ENCODE results near the gene SUMO4. TPM values are rescaled to one million over a fixed set of nuclear protein-coding genes. Genes with fewer than 3 reads are reported as not detected.
A peak's percentile ranks its signal among the peaks of the same experiment; 100 is the strongest.

SUMO4 gene
- total RNA-seq, 2 experiments from 2014 or later, result 5.5 to 5.9 TPM

GRCh38 chr6:149421132-149421531, 21.1 kb downstream of the SUMO4 start:
- Mint-ChIP-seq H3K4me3 (no peak overlapping the region), H3K9me3 (peaks cover 3% of the 10 kb centered on the region), H3K36me3 (ENCODE audit: low read depth) (no peaks in the 10 kb centered on the region), H3K27ac (no peak overlapping the region), H3K27me3 (ENCODE audit: low read depth) (no peaks in the 10 kb centered on the region), H3K4me1 (ENCODE audit: low read depth) (peaks cover 10% of the 10 kb centered on the region)
- CTCF ChIA-PET, result interaction anchor here (0.6 to 3.3 kb wide), 5 partner anchors 11 to 394 kb away, joined by 3 to 30 read pairs (median 3); no protein-coding TSS in a partner anchor
- no peak for DNase-seq
- intact Hi-C loops (cut with micrococcal nuclease), result no loop called here

DNA sequence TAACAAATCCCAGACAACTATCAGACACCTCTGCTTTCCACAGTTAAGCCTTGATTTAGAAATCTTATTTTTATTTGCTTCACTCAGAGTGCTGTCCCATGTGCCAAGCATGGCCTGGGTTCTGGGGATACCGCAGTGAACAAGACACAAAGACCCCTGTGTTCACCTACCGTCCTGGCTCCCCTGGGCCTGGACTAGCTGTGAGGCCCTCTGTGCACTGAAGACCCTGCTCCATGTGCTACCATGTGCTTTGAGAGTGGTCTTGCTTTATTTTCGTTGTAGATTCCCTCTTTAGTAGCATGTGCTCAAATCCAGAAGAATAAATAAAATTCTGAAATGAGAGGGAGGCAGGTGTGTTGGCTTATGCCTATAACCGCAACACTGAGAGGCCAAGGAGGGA, 22.5 kb downstream of the SUMO4 start:
- CTCF ChIA-PET, result interaction anchor here (0.8 to 1.4 kb wide), 2 partner anchors 9 to 105 kb away, joined by 3 to 4 read pairs; no protein-coding TSS in a partner anchor
- Mint-ChIP-seq H3K27me3 (ENCODE audit: low read depth) (no peaks in the 10 kb centered on the region), H3K36me3 (ENCODE audit: low read depth) (no peaks in the 10 kb centered on the region), H3K9me3 (no peaks in the 10 kb centered on the region), H3K4me3 (no peak overlapping the region), H3K27ac (no peak overlapping the region), H3K4me1 (ENCODE audit: low read depth) (peaks cover 10% of the 10 kb centered on the region)
- intact Hi-C loops (cut with micrococcal nuclease), result no loop called here
- DNase-seq, result no peak

GRCh38 chr6:149423964-149424440, 23.9 kb downstream of the SUMO4 start:
- DNase-seq, result no peak
- Mint-ChIP-seq H3K36me3 (ENCODE audit: low read depth) (no peaks in the 10 kb centered on the region), H3K9me3 (no peaks in the 10 kb centered on the region), H3K4me3 (no peak overlapping the region), H3K4me1 (ENCODE audit: low read depth) (peaks cover 10% of the 10 kb centered on the region), H3K27ac (no peak overlapping the region), H3K27me3 (ENCODE audit: low read depth) (no peaks in the 10 kb centered on the region)
- CTCF ChIA-PET, result interaction anchor here (0.6 to 1.4 kb wide), 5 partner anchors 8 to 855 kb away, joined by 3 to 5 read pairs (median 4); no protein-coding TSS in a partner anchor
- intact Hi-C loops (cut with micrococcal nuclease), result no loop called here

- Mint-ChIP-seq H3K27ac (no peak overlapping the region), H3K9me3 (no peaks in the 10 kb centered on the region), H3K36me3 (ENCODE audit: low read depth) (no peaks in the 10 kb centered on the region), H3K27me3 (ENCODE audit: low read depth) (no peaks in the 10 kb centered on the region), H3K4me3 (no peak overlapping the region), H3K4me1 (ENCODE audit: low read depth) (peaks cover 4% of the 10 kb centered on the region)
- DNase-seq, result no peak
- CTCF ChIA-PET, result interaction anchor here (1.1 to 1.5 kb wide), 3 partner anchors 66 to 397 kb away, joined by 4 to 5 read pairs (median 4); no protein-coding TSS in a partner anchor
- intact Hi-C loops (cut with micrococcal nuclease), result no loop called here
Measured at GRCh38 chr6:149425224-149425623, 25.2 kb downstream of the SUMO4 start.

- intact Hi-C loops (cut with micrococcal nuclease), result no loop called here
- Mint-ChIP-seq H3K27me3 (ENCODE audit: low read depth) (no peaks in the 10 kb centered on the region), H3K4me1 (ENCODE audit: low read depth) (no peaks in the 10 kb centered on the region), H3K36me3 (ENCODE audit: low read depth) (no peaks in the 10 kb centered on the region), H3K9me3 (no peaks in the 10 kb centered on the region), H3K27ac (no peak overlapping the region), H3K4me3 (no peak overlapping the region)
- DNase-seq, result no peak
- CTCF ChIA-PET, result interaction anchor here (0.6 to 1.5 kb wide), 4 partner anchors 44 to 397 kb away, joined by 3 to 4 read pairs (median 4); no protein-coding TSS in a partner anchor
Measured at GRCh38 chr6:149425754-149426153, 25.7 kb downstream of the SUMO4 start.

GRCh38 chr6:149428606-149429005, 28.5 kb downstream of the SUMO4 start:
- no peak for DNase-seq
- H3K4me1 Mint-ChIP-seq (ENCODE audit: low read depth), result peaks cover 2% of the 10 kb centered on the region
- intact Hi-C loops (cut with micrococcal nuclease), result no loop called here
- no peak overlapping the region for H3K4me3 Mint-ChIP-seq
- CTCF ChIA-PET, result interaction anchor here (0.8 to 7.3 kb wide), 2 partner anchors 103 to 398 kb away, joined by 3 to 172 read pairs; no protein-coding TSS in a partner anchor
- no peaks in the 10 kb centered on the region for H3K9me3 Mint-ChIP-seq
- H3K27ac Mint-ChIP-seq, result no peak overlapping the region
- no peaks in the 10 kb centered on the region for H3K27me3 Mint-ChIP-seq (ENCODE audit: low read depth)
- no peaks in the 10 kb centered on the region for H3K36me3 Mint-ChIP-seq (ENCODE audit: low read depth)

- no peaks in the 10 kb centered on the region for H3K36me3 Mint-ChIP-seq (ENCODE audit: low read depth)
- no peaks in the 10 kb centered on the region for H3K9me3 Mint-ChIP-seq
- CTCF ChIA-PET, result interaction anchor here (0.8 to 7.3 kb wide), 4 partner anchors 105 to 399 kb away, joined by 3 to 172 read pairs (median 4); no protein-coding TSS in a partner anchor
- H3K4me1 Mint-ChIP-seq (ENCODE audit: low read depth), result peaks cover 2% of the 10 kb centered on the region
- DNase-seq, result no peak
- no peak overlapping the region for H3K27ac Mint-ChIP-seq
- no peak overlapping the region for H3K4me3 Mint-ChIP-seq
- intact Hi-C loops (cut with micrococcal nuclease), result loop anchor here (5.0 kb wide), 4 partner anchors 172 to 867 kb away; partner anchors contain the start of gene UST
- no peaks in the 10 kb centered on the region for H3K27me3 Mint-ChIP-seq (ENCODE audit: low read depth)
Measured at GRCh38 chr6:149429427-149430360, 29.6 kb downstream of the SUMO4 start.

DNA sequence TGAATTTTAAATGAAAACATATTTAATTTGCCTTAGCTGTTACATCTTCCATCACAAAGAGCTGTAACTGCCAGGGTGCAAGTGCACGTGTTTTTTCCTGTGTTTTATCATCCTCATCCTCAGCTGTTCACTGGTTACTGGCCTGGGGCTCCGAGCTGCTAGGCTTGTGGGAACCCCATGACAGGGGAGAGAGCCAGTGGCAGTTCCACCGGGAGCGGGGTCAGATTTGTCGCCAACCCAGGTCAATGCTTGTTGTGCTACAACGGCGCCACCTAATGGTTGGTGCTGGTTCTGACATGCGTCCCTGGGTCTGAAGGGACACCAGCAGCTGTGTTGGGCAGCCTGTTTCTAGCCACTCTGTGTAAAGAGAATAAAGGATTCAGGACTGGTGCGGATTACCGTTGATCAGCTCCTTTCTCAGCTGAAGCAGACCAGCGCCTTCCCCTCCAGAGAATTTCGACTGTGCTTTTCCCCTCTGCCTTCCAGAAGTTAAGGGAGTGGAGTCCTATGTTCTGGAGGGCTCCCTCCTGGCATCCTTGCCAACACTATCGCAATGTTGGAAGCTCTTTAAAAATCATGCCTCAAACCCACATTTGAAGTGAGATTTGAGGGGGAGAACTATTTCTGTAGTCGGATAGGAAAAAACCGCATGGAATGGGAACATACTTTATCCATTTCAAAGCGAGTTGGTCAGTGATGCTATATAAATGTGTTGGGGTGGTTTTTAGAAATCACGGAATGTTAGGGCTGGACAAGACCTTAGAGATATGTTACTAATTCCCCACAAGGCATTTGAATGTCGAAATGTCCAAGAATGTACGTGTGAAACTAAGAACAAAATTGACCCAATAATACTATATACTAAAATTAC, 32.1 kb downstream of the SUMO4 start:
- intact Hi-C loops (cut with micrococcal nuclease), result loop anchor here (1.0 to 5.0 kb wide), 9 partner anchors 85 to 870 kb away; partner anchors contain the start of gene UST
- Mint-ChIP-seq H3K4me1 (ENCODE audit: low read depth) (peaks cover 2% of the 10 kb centered on the region), H3K4me3 (no peak overlapping the region), H3K27ac (no peak overlapping the region), H3K9me3 (no peaks in the 10 kb centered on the region), H3K36me3 (ENCODE audit: low read depth) (no peaks in the 10 kb centered on the region), H3K27me3 (ENCODE audit: low read depth) (no peaks in the 10 kb centered on the region)
- DNase-seq, result peak; percentile 97
- CTCF ChIA-PET, result interaction anchor here (0.5 to 7.3 kb wide), 85 partner anchors 9 to 1527 kb away, joined by 3 to 172 read pairs (median 4); no protein-coding TSS in a partner anchor

DNA sequence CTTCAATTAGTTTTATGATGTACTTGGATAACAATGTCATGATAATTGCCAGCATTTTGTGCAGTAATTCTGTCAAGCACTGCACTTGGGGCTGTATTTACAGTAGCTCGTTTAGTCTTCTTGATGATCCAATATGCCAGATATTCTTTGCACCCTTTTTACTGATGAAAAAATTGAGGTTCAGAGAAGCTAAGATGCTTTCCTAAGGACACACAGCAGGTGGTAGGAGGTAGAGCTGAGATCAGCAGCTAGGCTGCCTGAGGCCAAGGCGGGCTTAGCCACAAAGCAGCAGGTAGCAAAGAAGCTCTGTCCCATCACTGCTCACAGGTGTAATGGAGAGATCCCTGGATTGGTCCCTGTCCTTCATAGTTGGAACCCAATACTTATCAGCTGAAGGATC, 33.3 kb downstream of the SUMO4 start:
- intact Hi-C loops (cut with micrococcal nuclease), result loop anchor here (2.0 to 5.0 kb wide), 5 partner anchors 176 to 871 kb away; partner anchors contain the start of gene UST
- Mint-ChIP-seq H3K9me3 (no peaks in the 10 kb centered on the region), H3K36me3 (ENCODE audit: low read depth) (no peaks in the 10 kb centered on the region), H3K27ac (no peak overlapping the region), H3K4me3 (no peak overlapping the region), H3K4me1 (ENCODE audit: low read depth) (peaks cover 6% of the 10 kb centered on the region), H3K27me3 (ENCODE audit: low read depth) (no peaks in the 10 kb centered on the region)
- CTCF ChIA-PET, result interaction anchor here (0.6 to 7.3 kb wide), 8 partner anchors 10 to 403 kb away, joined by 3 to 172 read pairs (median 6); no protein-coding TSS in a partner anchor
- no peak for DNase-seq

- DNase-seq, result no peak
- H3K9me3 Mint-ChIP-seq, result no peaks in the 10 kb centered on the region
- intact Hi-C loops (cut with micrococcal nuclease), result loop anchor here (2.0 to 5.0 kb wide), 5 partner anchors 177 to 872 kb away; partner anchors contain the start of gene UST
- H3K4me3 Mint-ChIP-seq, result no peak overlapping the region
- H3K4me1 Mint-ChIP-seq (ENCODE audit: low read depth), result peaks cover 9% of the 10 kb centered on the region
- H3K27ac Mint-ChIP-seq, result no peak overlapping the region
- CTCF ChIA-PET, result interaction anchor here (0.6 to 7.3 kb wide), 8 partner anchors 10 to 404 kb away, joined by 3 to 172 read pairs (median 6); no protein-coding TSS in a partner anchor
- no peaks in the 10 kb centered on the region for H3K27me3 Mint-ChIP-seq (ENCODE audit: low read depth)
- H3K36me3 Mint-ChIP-seq (ENCODE audit: low read depth), result no peaks in the 10 kb centered on the region
Measured at GRCh38 chr6:149433881-149434280, 33.8 kb downstream of the SUMO4 start.

DNA sequence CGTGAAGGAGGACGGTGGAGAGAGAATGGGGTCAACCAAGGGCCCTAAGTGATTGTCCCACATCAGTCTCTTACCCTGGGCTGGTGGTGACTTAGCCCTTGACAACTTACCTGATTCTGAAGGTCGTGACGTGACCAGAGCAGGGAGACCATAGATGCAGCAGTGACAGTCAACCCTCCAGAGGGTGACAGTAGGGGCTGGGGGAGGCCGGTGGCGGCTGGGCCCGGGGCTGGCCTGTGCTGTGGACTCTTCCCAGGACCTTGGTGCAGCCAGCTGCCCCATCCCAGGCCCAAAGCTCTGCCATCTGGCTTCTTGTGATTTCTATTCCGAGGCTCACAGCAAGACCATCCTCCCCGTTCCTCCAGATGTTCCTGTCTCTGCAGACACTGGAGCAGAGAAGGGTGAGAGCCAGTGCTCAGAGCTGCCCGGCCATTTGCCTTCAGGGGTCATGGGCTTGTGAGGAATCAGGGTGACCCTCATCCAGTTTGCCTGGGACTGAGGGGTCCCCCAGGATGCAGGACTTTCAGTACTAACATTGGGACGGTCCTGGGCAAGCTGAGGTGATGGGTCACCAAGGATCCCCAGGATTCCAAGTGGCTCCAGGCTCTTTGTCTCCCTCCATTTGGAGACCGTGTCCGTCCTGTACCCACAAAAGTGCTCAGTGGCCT, 36.0 kb downstream of the SUMO4 start:
- H3K27me3 Mint-ChIP-seq (ENCODE audit: low read depth), result no peaks in the 10 kb centered on the region
- H3K4me1 Mint-ChIP-seq (ENCODE audit: low read depth), result peaks cover 13% of the 10 kb centered on the region
- H3K27ac Mint-ChIP-seq, result no peak overlapping the region
- H3K9me3 Mint-ChIP-seq, result no peaks in the 10 kb centered on the region
- intact Hi-C loops (cut with micrococcal nuclease), result no loop called here
- DNase-seq, result no peak
- CTCF ChIA-PET, result interaction anchor here (1.0 to 6.3 kb wide), 5 partner anchors 47 to 407 kb away, joined by 3 to 58 read pairs (median 7); no protein-coding TSS in a partner anchor
- H3K36me3 Mint-ChIP-seq (ENCODE audit: low read depth), result no peaks in the 10 kb centered on the region
- H3K4me3 Mint-ChIP-seq, result no peak overlapping the region
